PFSK-1 (cell line): ENCODE results near the gene ITPRIPL1.

ENCODE experiments used
- FOXP2 ChIP-seq: optimal IDR thresholded peaks from 2 replicates; pipeline ENCODE3; 2011; ENCODE audit warnings: borderline replicate concordance, control low read depth, inconsistent platforms; ENCODE audit not compliant: insufficient read depth; ENCODE audit errors: extremely low read length, extremely low read depth
- POLR2AphosphoS5 ChIP-seq: IDR thresholded peaks from 2 replicates; pipeline ENCODE4 v1.6.1; 2012; ENCODE audit warnings: low read depth, mild to moderate bottlenecking, control low read depth, low read length, moderate library complexity
- REST ChIP-seq, 2 experiments: IDR thresholded peaks; 2 replicates each; pipeline versions ENCODE4 v1.6.1 to v1.8.0; 2011 to 2012; ENCODE audit warnings: low read depth in 2 of 2, low read length in 2 of 2, control low read depth in 1 of 2, inconsistent platforms in 1 of 2, mild to moderate bottlenecking in 1 of 2, moderate library complexity in 1 of 2; ENCODE audit not compliant: insufficient read depth in 1 of 2
- SIN3A ChIP-seq: IDR thresholded peaks from 2 replicates; pipeline ENCODE4 v1.6.1; 2012; ENCODE audit warnings: mild to moderate bottlenecking, low read length, moderate library complexity, borderline replicate concordance; ENCODE audit not compliant: insufficient read depth
- TAF1 ChIP-seq: IDR thresholded peaks from 2 replicates; pipeline ENCODE4 v1.6.1; 2012; ENCODE audit warnings: low read length, control low read depth, borderline replicate concordance; ENCODE audit not compliant: insufficient read depth

The ITPRIPL1 gene

DNA sequence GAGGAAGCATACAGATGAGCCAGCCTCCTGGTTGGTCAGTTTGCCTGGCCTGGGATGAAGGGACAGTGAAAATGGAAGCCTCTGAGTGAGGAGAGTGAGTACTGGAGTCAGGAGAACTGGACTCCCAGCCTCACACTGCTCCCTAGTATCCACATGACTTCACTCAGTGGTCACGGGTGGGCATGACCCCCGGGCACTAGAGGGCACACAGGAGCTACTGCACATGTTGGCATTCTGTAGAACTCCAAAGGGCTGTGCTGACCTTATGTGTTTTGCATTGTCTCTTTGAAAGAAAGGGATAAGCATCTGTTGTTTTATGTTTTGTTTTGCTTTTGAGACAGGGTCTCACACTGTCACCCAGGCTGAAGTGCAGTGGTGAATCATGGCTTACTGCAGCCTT is 34.2 kb downstream of the ITPRIPL1 start:
- no peak for TF ChIP-seq FOXP2
- TF ChIP-seq REST (IDR thresholded peaks at IDR 0.05; ENCODE audit: insufficient read depth in 1 of 2, low read depth in 2 of 2, low read length in 2 of 2): no peak
- TF ChIP-seq TAF1: no peak
- no peak for TF ChIP-seq SIN3A
- no peak for TF ChIP-seq POLR2AphosphoS5

GRCh38 chr2:96359866-96360265 is 34.7 kb downstream of the ITPRIPL1 start:
- no peak for TF ChIP-seq TAF1
- TF ChIP-seq REST (IDR thresholded peaks at IDR 0.05; ENCODE audit: insufficient read depth in 1 of 2, low read depth in 2 of 2, low read length in 2 of 2): no peak
- no peak for TF ChIP-seq SIN3A
- no peak for TF ChIP-seq FOXP2
- TF ChIP-seq POLR2AphosphoS5: no peak

DNA sequence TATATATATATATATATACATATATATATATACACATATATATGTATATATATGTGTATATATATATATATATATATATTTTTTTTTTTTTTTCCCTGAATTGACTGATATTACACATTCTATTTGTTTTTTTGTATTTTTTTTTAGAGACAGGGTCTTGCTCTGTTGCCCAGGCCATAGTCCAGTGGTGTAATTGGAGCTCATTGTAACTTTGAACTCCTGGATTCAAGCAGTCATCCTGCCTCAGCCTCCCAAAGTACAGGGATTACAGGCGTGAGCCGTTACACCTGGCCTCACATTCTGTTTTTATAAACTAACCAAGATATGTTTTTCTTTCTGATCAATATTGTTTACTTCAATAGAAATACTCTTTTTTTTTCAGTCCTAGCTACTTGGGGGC is 36.6 kb downstream of the ITPRIPL1 start:
- no peak for TF ChIP-seq REST (IDR thresholded peaks at IDR 0.05; ENCODE audit: insufficient read depth in 1 of 2, low read depth in 2 of 2, low read length in 2 of 2)
- no peak for TF ChIP-seq POLR2AphosphoS5
- TF ChIP-seq SIN3A: no peak
- no peak for TF ChIP-seq TAF1
- no peak for TF ChIP-seq FOXP2

DNA sequence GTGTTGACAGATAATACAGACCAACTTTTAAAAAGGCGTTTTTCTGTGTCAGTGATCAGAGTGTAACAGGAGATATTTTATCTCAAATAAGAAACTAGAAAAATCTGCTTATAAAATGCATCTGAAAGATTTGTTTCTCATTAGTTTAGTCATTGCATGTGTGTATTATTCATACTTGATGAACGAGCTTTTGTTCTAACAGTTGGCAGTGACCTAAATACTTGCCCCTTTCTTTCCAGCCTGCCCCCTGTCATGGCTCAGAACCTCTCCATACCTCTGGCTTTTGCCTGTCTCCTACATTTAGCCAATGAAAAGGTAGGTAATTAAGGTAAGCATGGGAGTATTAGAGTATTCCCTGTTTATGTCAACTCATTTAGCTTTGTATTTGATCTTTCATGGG is 44.1 kb downstream of the ITPRIPL1 start:
- TF ChIP-seq POLR2AphosphoS5: no peak

DNA sequence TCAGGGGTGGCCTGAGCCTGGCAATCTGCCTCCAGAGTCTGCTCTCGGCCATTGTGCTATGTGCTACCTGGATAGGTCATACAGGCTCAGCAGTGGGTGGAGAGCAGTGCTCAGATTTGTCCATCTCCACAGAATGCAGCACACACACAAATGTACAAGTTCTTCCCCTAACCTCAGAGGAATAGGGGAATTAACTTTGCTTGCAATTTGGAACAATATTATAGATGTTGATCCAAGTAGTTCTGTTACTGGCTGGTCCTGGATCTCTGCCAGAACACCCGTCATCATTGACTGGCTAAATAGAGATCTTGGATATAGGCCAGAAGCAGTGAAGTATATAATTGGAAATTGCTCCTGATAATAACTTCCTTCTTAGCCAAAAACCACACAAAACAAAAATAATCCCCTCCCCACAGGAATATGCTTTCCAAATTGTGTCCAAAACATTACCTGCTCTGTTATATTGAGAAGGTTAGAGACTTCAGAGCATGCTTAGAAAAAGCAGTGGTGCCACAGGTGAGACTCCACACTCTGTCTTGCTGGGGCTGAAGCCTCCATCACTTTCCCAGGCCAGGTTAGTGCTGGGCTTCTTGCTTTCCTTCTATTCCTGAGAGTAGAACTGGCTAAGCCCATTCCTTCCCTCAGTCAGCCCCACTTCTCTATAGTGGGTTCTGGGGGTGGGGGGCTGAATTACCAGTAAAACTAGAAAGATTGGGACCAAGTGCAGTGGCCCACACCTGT is 49.3 kb downstream of the ITPRIPL1 start:
- TF ChIP-seq TAF1 (no peak), POLR2AphosphoS5 (no peak), FOXP2 (no peak)
